ENCODE results near the gene PPP2R2C.

Gene PPP2R2C

GRCh38 chr4:6421397-6421796, 51.0 kb downstream of the PPP2R2C start:
- DNase-seq = no peak

- DNase-seq = no peak
Observed at GRCh38 chr4:6420972-6421371, 51.4 kb downstream of the PPP2R2C start.

GRCh38 chr4:6420036-6420435, 52.4 kb downstream of the PPP2R2C start:
- no peak for DNase-seq

- DNase-seq = no peak
Observed at GRCh38 chr4:6419452-6420028, 52.9 kb downstream of the PPP2R2C start.

GRCh38 chr4:6418193-6418755, 54.1 kb downstream of the PPP2R2C start:
- DNase-seq = no peak

- no peak for DNase-seq
Observed at GRCh38 chr4:6417516-6418050, 54.8 kb downstream of the PPP2R2C start.

GRCh38 chr4:6416518-6417286, 55.7 kb downstream of the PPP2R2C start:
- DNase-seq = no peak

- DNase-seq = no peak
Observed at GRCh38 chr4:6415031-6415705, 57.2 kb downstream of the PPP2R2C start.

GRCh38 chr4:6414578-6414977, 57.8 kb downstream of the PPP2R2C start:
- DNase-seq = no peak

- DNase-seq = no peak
Observed at GRCh38 chr4:6410664-6411063, 61.8 kb downstream of the PPP2R2C start.

GRCh38 chr4:6410068-6410467, 62.3 kb downstream of the PPP2R2C start:
- no peak for DNase-seq

- DNase-seq = no peak
Observed at GRCh38 chr4:6409381-6409780, 63.0 kb downstream of the PPP2R2C start.

GRCh38 chr4:6408263-6408662, 64.2 kb downstream of the PPP2R2C start:
- DNase-seq = no peak

GRCh38 chr4:6405397-6405706, 67.1 kb downstream of the PPP2R2C start:
- no peak for DNase-seq

GRCh38 chr4:6404611-6405396, 67.6 kb downstream of the PPP2R2C start:
- no peak for DNase-seq

- no peak for DNase-seq
Observed at GRCh38 chr4:6403400-6403685, 69.1 kb downstream of the PPP2R2C start.

- no peak for DNase-seq
Observed at GRCh38 chr4:6402566-6403399, 69.6 kb downstream of the PPP2R2C start.

GRCh38 chr4:6401797-6402196, 70.6 kb downstream of the PPP2R2C start:
- DNase-seq = no peak

- DNase-seq = no peak
Observed at GRCh38 chr4:6396696-6397236, 75.6 kb downstream of the PPP2R2C start.

- no peak for DNase-seq
Observed at GRCh38 chr4:6395466-6396228, 76.8 kb downstream of the PPP2R2C start.

GRCh38 chr4:6394671-6395081, 77.7 kb downstream of the PPP2R2C start:
- DNase-seq = no peak

Data from stimulated activated CD4-positive, alpha-beta T cell treated with anti-CD3 and anti-CD28 coated beads, Interleukin-12 subunit alpha, Interleukin-12 subunit beta, amount 100 ng/mL, for 4 hours (primary cell).